Endothelial cell (in vitro differentiated cells): ENCODE data around the gene RAB17. TPM values are rescaled to one million over a fixed set of nuclear protein-coding genes. Genes with fewer than 3 reads are reported as not detected.

ENCODE experiments used
- DNase-seq: peaks from one replicate; pipeline ENCODE4 v3.0.0; 2021; ENCODE audit warnings: low spot score
- H3K27ac Mint-ChIP-seq: one replicate; pipeline ENCODE4 v1.8.0; 2021; ENCODE audit warnings: mixed read lengths, inconsistent platforms; ENCODE audit not compliant: unreplicated experiment
- H3K27me3 Mint-ChIP-seq: one replicate; pipeline ENCODE4 v1.8.0; 2021; ENCODE audit warnings: mild to moderate bottlenecking, moderate library complexity, mixed read lengths, inconsistent platforms; ENCODE audit not compliant: unreplicated experiment
- H3K36me3 Mint-ChIP-seq: one replicate; pipeline ENCODE4 v1.8.0; 2021; ENCODE audit warnings: mild to moderate bottlenecking, low read depth, mixed read lengths, inconsistent platforms; ENCODE audit not compliant: unreplicated experiment
- H3K4me1 Mint-ChIP-seq: one replicate; pipeline ENCODE4 v1.8.0; 2021; ENCODE audit warnings: mild to moderate bottlenecking, mixed read lengths, inconsistent platforms; ENCODE audit not compliant: unreplicated experiment
- H3K4me3 Mint-ChIP-seq: one replicate; pipeline ENCODE4 v1.8.0; 2021; ENCODE audit warnings: mild to moderate bottlenecking, mixed read lengths, inconsistent platforms; ENCODE audit not compliant: unreplicated experiment
- H3K9me3 Mint-ChIP-seq: one replicate; pipeline ENCODE4 v1.8.0; 2021; ENCODE audit warnings: mixed read lengths, inconsistent platforms; ENCODE audit not compliant: unreplicated experiment
- CTCF ChIP-seq: fragments of 200-600 bp; sonication (generic); IDR thresholded peaks from one replicate; pipeline ENCODE4 v1.5.0; 2021; ENCODE audit warnings: antibody characterized with exemption; ENCODE audit not compliant: unreplicated experiment
- long read RNA-seq: library from polyadenylated mRNA; unstranded; transcript quantifications from one replicate; pipeline ENCODE4 v2.0.0, GENCODE V29; 2020; ENCODE audit not compliant: unreplicated experiment
- total RNA-seq: library from RNA; stranded (reverse); fragmentation: NEBNext Ultra II Directional; extraction: Animal tissue kit (Norgen Biotek cat#: 25700); gene quantifications from one replicate; pipeline ENCODE4 v1.2.1, GENCODE V29; 2021; ENCODE audit not compliant: unreplicated experiment

RAB17 gene
- total RNA-seq: 1.5 TPM
- long read RNA-seq: 0 reads

- H3K27me3 Mint-ChIP-seq: peaks cover 7% of the 10 kb centered on the region
- H3K36me3 Mint-ChIP-seq: peaks cover 8% of the 10 kb centered on the region
- H3K4me1 Mint-ChIP-seq: peaks cover 34% of the 10 kb centered on the region
- TF ChIP-seq CTCF: no peak
- H3K9me3 Mint-ChIP-seq: no peaks in the 10 kb centered on the region
- no peak for DNase-seq
- no peak within 1 kb of the TSS for H3K4me3 Mint-ChIP-seq
- no peak within 1 kb of the TSS for H3K27ac Mint-ChIP-seq
Observed at GRCh38 chr2:237590272-237591140, at the start of gene RAB17. TSS of gene RAB17 (minus strand) at chr2:237590734. CDS start at chr2:237586154, 4,580 bp downstream.

- H3K9me3 Mint-ChIP-seq: peaks cover 3% of the 10 kb centered on the region
- H3K4me1 Mint-ChIP-seq: peaks cover 21% of the 10 kb centered on the region
- H3K4me3 Mint-ChIP-seq: no peak overlapping the region
- H3K27ac Mint-ChIP-seq: no peak overlapping the region
- no peak for DNase-seq
- TF ChIP-seq CTCF: no peak
- H3K36me3 Mint-ChIP-seq: peaks cover 19% of the 10 kb centered on the region
- H3K27me3 Mint-ChIP-seq: peaks cover 9% of the 10 kb centered on the region
Observed at GRCh38 chr2:237639836-237640220, 49.3 kb upstream of the RAB17 start.

- no peak for DNase-seq
- H3K4me3 Mint-ChIP-seq: no peak overlapping the region
- H3K9me3 Mint-ChIP-seq: peaks cover 4% of the 10 kb centered on the region
- no peak overlapping the region for H3K27ac Mint-ChIP-seq
- peaks cover 17% of the 10 kb centered on the region for H3K4me1 Mint-ChIP-seq
- peaks cover 25% of the 10 kb centered on the region for H3K36me3 Mint-ChIP-seq
- no peak for TF ChIP-seq CTCF
- peaks cover 10% of the 10 kb centered on the region for H3K27me3 Mint-ChIP-seq
Observed at GRCh38 chr2:237639052-237639835, 48.7 kb upstream of the RAB17 start.

- Mint-ChIP-seq H3K36me3 (peaks cover 30% of the 10 kb centered on the region), H3K27ac (no peak overlapping the region), H3K9me3 (peaks cover 4% of the 10 kb centered on the region), H3K27me3 (peaks cover 8% of the 10 kb centered on the region), H3K4me3 (no peak overlapping the region), H3K4me1 (peaks cover 7% of the 10 kb centered on the region)
- no peak for TF ChIP-seq CTCF
- DNase-seq: no peak
Observed at GRCh38 chr2:237638176-237638575, 47.6 kb upstream of the RAB17 start.
